ENCODE data around the gene VEGFC.

DNA sequence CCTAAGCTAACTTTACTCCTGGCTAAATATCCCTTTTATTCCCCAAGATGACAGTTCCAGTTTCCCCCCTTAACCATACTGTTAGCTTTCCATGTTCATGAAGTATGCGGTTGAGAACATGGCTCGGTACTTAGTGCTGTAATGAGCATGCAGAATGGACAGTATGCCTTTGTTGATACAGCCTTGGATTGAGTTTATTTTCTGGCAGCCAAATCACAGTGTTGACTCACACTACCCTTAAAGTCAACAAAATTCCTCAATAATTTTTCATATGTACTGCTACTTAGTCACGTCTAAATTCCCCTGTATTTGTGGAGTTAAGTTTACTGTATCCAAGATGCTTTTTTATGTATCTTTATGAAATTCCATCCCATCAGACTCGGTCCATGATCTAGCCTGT lies 1.4 kb upstream of the VEGFC start:
- TF ChIP-seq, protein P1, sequence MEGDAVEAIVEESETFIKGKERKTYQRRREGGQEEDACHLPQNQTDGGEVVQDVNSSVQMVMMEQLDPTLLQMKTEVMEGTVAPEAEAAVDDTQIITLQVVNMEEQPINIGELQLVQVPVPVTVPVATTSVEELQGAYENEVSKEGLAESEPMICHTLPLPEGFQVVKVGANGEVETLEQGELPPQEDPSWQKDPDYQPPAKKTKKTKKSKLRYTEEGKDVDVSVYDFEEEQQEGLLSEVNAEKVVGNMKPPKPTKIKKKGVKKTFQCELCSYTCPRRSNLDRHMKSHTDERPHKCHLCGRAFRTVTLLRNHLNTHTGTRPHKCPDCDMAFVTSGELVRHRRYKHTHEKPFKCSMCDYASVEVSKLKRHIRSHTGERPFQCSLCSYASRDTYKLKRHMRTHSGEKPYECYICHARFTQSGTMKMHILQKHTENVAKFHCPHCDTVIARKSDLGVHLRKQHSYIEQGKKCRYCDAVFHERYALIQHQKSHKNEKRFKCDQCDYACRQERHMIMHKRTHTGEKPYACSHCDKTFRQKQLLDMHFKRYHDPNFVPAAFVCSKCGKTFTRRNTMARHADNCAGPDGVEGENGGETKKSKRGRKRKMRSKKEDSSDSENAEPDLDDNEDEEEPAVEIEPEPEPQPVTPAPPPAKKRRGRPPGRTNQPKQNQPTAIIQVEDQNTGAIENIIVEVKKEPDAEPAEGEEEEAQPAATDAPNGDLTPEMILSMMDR (IDR thresholded peaks at IDR 0.05; ENCODE audit: low read length), result no peak
- no peak for TF ChIP-seq EZH2 (IDR thresholded peaks at IDR 0.05; ENCODE audit: borderline replicate concordance, low read length)

Measured in OCI-LY1 (cell line).